Kidney (tissue), 14 donors: Measurements from ENCODE around the gene MCF2L. TPM values are rescaled to one million over a fixed set of nuclear protein-coding genes. Genes with fewer than 3 reads are reported as not detected.

Source experiments
- DNase-seq, 5 donors: peaks; one replicate each; pipeline ENCODE4 v3.0.0-alpha.2; 2013 to 2020
- FAIRE-seq: peaks from 2 replicates; lab custom pipeline; 2012; peaks lifted over from hg19 to GRCh38; lab: Jason Lieb, UNC
- H3K27ac ChIP-seq, 2 donors: one replicate each; pipeline ENCODE4 v1.7.0; 2013; ENCODE audit warnings: low read depth in 2 of 2, low read length in 2 of 2, inconsistent platforms in 1 of 2
- H3K27me3 ChIP-seq: one replicate; pipeline ENCODE4 v1.7.1; 2013; ENCODE audit warnings: low read length, inconsistent platforms; ENCODE audit not compliant: control insufficient read depth, insufficient read depth
- H3K36me3 ChIP-seq, 3 donors: one replicate each; pipeline versions ENCODE4 v1.7.0 to v1.7.1; 2013; ENCODE audit warnings: low read length in 3 of 3, control low read depth in 1 of 3, inconsistent platforms in 1 of 3; ENCODE audit not compliant: insufficient read depth in 3 of 3, control insufficient read depth in 2 of 3
- H3K4me1 ChIP-seq, 3 donors: one replicate each; pipeline versions ENCODE4 v1.7.0 to v1.7.1; 2013; ENCODE audit warnings: low read length in 3 of 3, inconsistent platforms in 1 of 3, low read depth in 1 of 3; ENCODE audit not compliant: control insufficient read depth in 2 of 3, insufficient read depth in 2 of 3
- H3K4me3 ChIP-seq, 3 donors: one replicate each; pipeline versions ENCODE4 v1.7.0 to v1.8.1; 2013; ENCODE audit warnings: low read length in 3 of 3, control low read depth in 1 of 3, inconsistent platforms in 1 of 3
- H3K9ac ChIP-seq, 3 donors: one replicate each; pipeline versions ENCODE4 v1.7.0 to v1.7.1; 2013; ENCODE audit warnings: low read length in 3 of 3, control low read depth in 1 of 3, inconsistent platforms in 1 of 3
- H3K9me3 ChIP-seq, 3 donors: one replicate each; pipeline versions ENCODE4 v1.7.0 to v1.7.1; 2013; ENCODE audit warnings: low read length in 3 of 3, control low read depth in 1 of 3, inconsistent platforms in 1 of 3; ENCODE audit not compliant: control insufficient read depth in 2 of 3, insufficient read depth in 1 of 3
- intact Hi-C: fragments of 100-400 bp; cut with DNase I; formaldehyde crosslinking; loops from one replicate; pipeline ENCODE4 v1.11.1; 2022
- polyA plus RNA-seq: library from polyadenylated mRNA; stranded (reverse); fragments of 350-450 nt; fragmentation: Illumina TruSeq; extraction: RNeasy Lipid Tissue Mini Kit (QIAGEN cat#74804); gene quantifications from one replicate; pipeline ENCODE4 v1.2.3, GENCODE V29; 2014; ENCODE audit warnings: low read depth, low replicate concordance; ENCODE audit not compliant: insufficient read depth
- total RNA-seq: library from RNA; stranded (reverse); fragmentation: NEBNext Ultra II Directional; extraction: Animal tissue kit (Norgen Biotek cat#: 25700); gene quantifications from one replicate; pipeline ENCODE4 v1.2.1, GENCODE V29; 2021
- TF ChIP-seq, protein P1 (sequence below): IDR thresholded peaks from 3 replicates; pipeline ENCODE4 v1.5.1; 2012; ENCODE audit warnings: mild to moderate bottlenecking, moderate library complexity, borderline replicate concordance; ENCODE audit not compliant: insufficient read depth; ENCODE audit errors: extremely low read depth
- donor health status: control.
- donor health status: control.
- donor health status: control.
- donor health status: control.
- donor health status: control.
- donor health status: DM: yes; HTN: yes; CAD: no.
- donor health status: Normal renal cell carcinoma (clear cell type).

Gene MCF2L
- total and polyA plus RNA-seq, 2 donors from 2014 or later: 12.1 to 61.9 TPM

DNA sequence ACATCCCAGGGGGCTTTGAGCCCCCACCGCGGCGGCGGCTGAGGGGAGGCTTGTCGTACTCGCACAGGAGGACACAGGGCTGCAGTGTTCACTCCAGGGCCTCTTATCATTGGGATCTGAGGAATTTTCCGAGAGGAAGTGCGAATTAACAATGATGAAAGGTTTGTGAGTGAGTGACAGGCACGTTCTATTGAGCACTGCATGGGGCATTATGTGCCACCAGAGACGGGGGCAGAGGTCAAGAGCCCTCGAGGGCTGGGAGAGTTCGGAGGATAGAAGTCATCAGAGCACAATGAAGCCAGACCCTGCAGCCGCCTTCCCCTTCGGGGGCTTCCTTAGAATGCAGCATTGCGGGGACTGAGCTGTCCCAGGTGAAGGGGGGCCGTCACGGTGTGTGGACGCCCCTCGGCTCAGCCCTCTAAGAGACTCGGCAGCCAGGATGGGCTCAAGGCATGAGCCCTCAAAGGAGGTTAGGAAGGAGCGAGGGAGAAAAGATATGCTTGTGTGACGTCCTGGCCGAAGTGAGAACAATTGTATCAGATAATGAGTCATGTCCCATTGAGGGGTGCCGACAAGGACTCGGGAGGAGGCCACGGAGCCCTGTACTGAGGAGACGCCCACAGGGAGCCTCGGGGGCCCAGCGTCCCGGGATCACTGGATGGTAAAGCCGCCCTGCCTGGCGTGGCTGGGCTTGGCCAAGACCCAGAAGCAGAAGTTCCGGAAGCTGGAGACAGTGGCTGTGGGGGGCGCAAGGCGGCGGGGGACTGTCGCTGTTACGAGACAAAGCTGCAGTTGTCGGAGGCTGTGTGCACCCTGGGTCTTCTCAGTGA is 53.9 kb downstream of the MCF2L start:
- TF ChIP-seq, protein P1, sequence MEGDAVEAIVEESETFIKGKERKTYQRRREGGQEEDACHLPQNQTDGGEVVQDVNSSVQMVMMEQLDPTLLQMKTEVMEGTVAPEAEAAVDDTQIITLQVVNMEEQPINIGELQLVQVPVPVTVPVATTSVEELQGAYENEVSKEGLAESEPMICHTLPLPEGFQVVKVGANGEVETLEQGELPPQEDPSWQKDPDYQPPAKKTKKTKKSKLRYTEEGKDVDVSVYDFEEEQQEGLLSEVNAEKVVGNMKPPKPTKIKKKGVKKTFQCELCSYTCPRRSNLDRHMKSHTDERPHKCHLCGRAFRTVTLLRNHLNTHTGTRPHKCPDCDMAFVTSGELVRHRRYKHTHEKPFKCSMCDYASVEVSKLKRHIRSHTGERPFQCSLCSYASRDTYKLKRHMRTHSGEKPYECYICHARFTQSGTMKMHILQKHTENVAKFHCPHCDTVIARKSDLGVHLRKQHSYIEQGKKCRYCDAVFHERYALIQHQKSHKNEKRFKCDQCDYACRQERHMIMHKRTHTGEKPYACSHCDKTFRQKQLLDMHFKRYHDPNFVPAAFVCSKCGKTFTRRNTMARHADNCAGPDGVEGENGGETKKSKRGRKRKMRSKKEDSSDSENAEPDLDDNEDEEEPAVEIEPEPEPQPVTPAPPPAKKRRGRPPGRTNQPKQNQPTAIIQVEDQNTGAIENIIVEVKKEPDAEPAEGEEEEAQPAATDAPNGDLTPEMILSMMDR: no peak
- Histone ChIP-seq H3K4me1 (no peaks in the 10 kb centered on the region), H3K9ac (no peak overlapping the region), H3K27ac (no peak overlapping the region), H3K36me3 (peaks cover 0 to 10% (median 7%) of the 10 kb centered on the region in 3 donors), H3K4me3 (no peak overlapping the region), H3K27me3 (no peaks in the 10 kb centered on the region), H3K9me3 (no peaks in the 10 kb centered on the region)
- FAIRE-seq (no peak), DNase-seq (peak in 3 of 5 donors; percentile 39 to 73 (median 67))
- intact Hi-C loops: no loop called here

DNA sequence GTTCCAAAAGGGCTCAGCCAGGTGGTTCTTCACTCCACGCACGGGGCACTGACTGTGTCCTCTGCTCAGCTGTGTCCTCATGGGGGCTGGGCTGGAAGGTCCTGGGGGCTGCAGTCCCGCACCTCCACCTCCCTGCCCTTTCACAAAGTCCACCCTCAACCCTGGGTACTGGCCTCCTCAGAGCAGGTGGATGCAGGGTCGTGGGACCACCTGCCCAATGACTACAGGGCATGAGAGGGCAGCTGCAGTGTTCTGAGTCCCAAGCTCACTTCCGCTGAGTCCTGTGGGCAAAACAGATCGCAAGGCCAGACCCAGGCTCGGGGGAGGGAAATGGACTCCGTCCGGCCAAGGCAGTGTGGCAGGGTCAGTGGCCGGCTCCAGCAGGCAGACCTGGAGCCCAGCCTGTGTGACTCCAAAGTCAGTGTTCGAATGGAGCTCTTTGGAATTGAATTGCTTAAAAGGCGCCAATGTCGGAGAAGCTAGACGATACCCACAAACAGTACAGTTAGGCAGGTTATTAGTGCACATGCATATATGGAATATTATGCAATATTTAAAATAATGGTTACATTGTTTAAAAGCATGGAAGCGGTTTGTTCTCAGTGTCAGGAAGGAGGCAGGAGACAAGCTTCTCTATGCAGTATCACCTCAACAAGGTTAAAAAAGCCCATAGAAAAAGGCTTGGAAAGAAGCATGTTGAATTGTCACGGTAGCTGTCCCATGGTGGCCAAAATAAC is 54.8 kb downstream of the MCF2L start:
- Histone ChIP-seq H3K36me3 (peaks cover 0 to 10% (median 4%) of the 10 kb centered on the region in 3 donors), H3K27me3 (no peaks in the 10 kb centered on the region), H3K4me1 (no peaks in the 10 kb centered on the region), H3K4me3 (no peak overlapping the region), H3K9me3 (no peaks in the 10 kb centered on the region), H3K27ac (no peak overlapping the region), H3K9ac (no peak overlapping the region)
- intact Hi-C loops: no loop called here
- TF ChIP-seq, protein P1: no peak
- DNase-seq: no peak
- FAIRE-seq: no peak

DNA sequence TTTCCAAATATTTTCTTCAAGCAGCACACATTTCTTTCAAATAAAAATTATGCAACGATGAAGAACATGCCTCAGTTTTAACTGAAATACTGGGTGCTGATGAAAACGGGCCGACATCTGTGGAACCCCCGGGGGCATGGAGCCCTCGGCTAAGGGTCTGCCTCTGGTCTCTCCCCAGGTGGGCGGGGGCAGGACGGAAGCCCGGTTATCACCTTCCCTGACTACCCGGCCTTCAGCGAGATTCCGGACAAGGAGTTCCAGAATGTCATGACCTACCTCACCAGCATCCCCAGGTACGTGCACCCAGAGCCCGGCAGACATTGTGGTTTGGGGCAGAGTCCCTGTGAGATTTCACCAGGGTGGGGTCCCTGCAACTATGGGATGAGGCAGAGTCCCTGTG is 55.5 kb downstream of the MCF2L start:
- Histone ChIP-seq H3K36me3 (peaks cover 0 to 10% (median 4%) of the 10 kb centered on the region in 3 donors), H3K4me3 (no peak overlapping the region), H3K27ac (no peak overlapping the region), H3K9me3 (no peaks in the 10 kb centered on the region), H3K9ac (no peak overlapping the region), H3K27me3 (no peaks in the 10 kb centered on the region), H3K4me1 (no peaks in the 10 kb centered on the region)
- intact Hi-C loops: no loop called here
- TF ChIP-seq, protein P1: no peak
- DNase-seq (no peak), FAIRE-seq (no peak)
